Activated CD4-positive, alpha-beta T cell treated with anti-CD3 and anti-CD28 coated beads, Interleukin-2, Interleukin-6, amounts not matched to agents 100 ng/mL and 50 ng/mL, durations not matched to agents 16 hours and 8 hours (primary cell): ENCODE results near the gene UVRAG.

ENCODE experiments used
- DNase-seq: peaks from one replicate; pipeline ENCODE4 v3.0.0-alpha.2; 2020

Gene UVRAG

DNA sequence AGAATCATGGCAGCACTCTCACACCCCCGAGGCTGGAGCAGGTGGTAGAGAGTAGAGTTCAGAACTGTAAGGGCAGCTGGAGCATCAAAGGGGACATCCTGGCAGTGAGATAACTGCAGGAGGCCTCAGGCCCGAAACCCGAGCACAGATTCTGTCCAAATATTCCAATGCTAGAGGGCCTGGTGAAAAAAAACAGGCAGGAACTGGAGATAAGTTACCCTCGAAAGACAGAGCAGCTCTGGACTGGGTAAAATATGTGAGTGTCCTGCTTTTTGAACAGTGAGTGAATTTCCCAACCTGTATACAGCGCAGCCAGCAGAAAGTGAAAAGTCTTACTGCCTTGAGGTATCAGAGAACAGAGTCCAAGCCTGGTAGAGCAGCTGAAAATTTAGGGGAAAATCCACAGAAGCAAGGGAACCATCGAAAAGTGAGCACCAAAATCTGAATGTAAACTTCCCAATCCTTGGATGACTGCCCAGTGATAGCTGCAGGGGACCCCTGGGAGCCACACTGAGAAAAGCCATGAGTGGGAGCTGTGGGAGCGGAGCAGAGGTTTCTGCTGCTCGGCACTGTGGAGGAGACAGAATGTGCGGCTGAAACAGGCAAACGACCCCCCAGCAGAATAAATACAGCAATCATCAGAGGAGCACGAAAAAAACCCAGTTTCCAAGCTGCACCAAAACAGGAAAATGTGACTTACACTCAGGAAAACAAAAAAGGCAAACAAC lies 340.7 kb downstream of the UVRAG start:
- no peak for DNase-seq

DNA sequence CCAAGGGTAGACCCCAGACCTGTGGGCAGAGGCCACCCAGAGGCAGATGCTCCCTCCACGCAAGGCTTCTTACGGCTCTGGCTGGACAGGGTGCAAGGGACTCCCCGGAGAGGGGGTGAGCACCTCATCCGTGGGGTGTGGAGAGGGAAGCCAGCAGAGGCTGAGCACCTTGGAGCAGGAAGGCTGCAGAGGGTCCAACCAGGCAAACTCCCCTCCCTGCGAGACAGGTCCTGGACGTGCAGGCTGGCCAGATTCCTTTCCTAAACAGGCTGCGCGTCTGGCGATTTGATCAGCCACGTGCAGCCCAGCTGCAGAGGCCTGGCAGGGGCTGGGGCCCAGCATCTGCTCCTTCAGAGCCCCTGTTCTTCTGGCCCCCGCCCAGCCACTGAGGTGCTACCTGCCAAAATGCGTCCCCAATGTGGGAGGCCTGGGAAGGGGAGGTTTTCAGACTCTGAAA lies 342.0 kb downstream of the UVRAG start:
- DNase-seq, result no peak

DNA sequence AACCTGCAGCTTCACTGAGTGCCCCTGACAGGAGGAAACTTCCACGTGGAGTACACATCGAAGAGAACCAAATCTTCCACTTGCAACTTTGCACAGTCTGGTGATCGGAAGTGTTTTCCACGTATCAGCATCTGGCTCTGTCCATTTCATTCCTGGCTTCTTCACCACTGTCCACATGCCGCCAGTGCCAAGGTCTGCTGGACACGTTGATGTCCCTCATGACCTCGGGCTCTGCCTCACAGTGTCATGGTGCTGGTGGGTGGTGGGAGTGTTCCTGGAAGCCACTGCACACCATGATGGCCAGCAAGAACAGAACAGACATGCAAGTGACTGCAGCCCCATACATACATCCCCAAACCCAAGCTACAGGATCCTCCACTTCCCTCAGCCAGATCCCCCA lies 342.9 kb downstream of the UVRAG start:
- no peak for DNase-seq

DNA sequence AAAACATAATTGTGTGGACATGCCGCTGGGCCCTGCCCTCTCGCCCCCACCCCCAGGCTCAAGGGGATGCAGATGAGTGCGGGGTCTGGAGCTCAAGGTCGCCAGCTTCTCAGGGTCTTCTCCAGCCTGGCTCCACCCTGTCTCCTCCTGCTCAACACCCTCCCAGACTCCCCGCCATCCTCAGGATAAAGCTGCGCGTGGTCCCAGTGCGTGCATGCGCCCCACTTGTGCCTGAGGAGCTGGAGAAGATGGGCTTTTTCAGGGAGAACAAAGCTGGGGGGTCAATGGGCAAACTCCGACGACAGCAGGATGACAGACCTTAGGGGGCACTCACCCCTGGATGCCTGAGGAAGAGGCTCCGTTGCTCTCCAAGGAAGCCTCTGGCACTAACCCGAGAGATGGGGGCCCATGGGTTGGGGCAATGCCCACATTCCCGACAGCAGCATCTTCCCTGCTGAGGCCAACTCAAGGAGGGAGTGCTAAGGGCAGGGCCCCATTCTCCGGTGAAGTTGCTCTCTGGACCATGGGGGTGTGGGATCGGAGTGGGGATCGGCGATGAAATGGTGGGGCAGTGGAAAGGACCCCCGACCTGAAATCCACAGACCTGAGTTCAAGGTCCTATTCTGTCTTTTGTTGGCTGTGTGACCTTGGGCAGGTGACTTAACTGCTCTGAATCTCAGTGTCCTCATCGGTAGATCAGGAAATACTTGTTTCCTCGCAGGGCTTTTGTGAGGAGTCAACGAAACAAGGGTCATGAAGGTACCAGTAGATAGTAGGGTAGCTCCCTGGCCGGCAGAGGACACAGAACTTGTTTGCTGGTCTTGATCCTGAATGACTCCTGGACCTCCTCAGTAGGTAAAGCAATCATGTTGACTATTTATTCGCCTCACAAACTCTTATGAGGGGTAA lies 343.6 kb downstream of the UVRAG start:
- no peak for DNase-seq

DNA sequence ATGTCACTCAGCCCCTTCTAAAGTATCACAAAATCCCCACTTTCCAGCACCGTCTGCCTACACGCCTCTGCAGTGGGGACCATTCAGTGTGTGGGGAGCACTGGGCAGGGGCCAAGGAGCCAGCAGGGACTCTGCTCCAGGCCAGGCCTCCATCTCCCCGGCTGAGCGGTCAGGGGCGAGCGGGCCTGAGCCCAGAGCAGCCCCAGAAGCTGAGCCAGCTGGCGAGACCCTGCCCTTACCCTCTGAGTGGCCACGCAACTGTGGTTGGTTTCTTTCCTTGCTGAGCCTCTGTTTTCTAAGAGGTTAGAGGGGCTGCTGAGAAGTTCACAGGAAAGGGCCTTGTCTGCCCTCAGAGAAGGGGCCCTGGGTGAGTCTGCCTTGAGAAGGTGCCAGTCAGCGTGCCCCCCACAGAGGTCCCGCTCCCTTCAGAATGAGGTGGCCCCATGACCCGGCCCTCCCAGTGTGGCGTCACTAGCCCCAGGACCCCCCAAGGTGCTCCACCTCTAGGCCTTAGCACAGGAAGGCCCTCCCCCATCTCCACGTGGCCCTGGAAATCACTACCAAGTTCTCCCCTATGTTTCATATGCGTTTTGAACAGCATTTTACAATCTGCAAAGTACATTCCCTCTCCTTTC lies 344.4 kb downstream of the UVRAG start:
- no peak for DNase-seq

DNA sequence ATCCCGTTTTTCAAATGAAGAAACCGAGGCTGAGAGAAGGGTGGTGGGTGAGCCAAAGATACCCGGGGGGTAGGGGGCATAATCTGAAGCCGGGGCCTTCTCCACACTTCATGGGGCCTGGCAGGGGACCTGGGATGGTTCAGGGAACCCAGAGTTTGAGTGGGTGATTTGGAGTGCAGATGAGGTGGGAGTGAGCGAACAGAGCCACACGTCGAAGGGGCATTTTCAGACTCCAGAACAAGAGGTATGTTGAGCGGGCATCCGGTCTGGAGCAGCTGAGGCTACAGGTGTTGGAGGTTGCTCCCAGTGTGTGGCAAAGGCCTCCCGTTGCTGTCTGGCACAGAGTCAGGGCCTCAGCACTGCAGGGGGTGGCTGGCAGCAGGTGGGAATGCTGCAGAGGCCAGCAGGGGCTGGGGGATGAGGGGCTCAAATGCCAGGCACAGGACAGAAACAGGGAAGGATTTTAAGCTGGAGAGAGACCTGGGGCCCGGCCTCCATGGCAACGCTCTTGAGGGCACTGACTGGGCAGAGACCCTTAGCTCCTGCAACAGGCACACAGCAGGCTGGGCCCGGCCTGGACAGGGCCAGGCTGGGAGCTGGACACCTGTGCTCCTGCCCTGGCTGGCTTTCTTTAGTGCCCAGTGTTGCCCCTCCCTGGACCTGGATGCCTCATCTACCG lies 345.1 kb downstream of the UVRAG start:
- DNase-seq, result no peak

DNA sequence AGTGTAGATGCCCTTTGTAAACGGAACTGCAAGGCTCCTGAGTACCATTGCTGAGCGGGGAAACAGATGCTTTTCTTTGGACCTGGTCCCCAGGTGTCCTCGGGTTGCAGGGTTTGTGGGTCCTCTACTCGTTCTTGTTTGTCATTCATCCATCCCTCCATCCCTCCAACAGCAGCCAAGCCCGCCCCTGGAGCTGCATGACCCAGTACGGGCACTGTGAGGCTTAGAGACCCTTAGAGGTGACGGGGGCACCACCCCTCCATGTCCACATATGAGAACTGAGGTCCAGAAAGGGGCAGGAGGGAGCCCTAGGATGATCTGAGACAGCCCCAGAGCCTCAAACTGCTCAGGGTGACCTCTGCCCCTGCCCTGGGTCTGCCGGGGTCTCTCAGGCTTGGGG lies 345.8 kb downstream of the UVRAG start:
- DNase-seq, result no peak

DNA sequence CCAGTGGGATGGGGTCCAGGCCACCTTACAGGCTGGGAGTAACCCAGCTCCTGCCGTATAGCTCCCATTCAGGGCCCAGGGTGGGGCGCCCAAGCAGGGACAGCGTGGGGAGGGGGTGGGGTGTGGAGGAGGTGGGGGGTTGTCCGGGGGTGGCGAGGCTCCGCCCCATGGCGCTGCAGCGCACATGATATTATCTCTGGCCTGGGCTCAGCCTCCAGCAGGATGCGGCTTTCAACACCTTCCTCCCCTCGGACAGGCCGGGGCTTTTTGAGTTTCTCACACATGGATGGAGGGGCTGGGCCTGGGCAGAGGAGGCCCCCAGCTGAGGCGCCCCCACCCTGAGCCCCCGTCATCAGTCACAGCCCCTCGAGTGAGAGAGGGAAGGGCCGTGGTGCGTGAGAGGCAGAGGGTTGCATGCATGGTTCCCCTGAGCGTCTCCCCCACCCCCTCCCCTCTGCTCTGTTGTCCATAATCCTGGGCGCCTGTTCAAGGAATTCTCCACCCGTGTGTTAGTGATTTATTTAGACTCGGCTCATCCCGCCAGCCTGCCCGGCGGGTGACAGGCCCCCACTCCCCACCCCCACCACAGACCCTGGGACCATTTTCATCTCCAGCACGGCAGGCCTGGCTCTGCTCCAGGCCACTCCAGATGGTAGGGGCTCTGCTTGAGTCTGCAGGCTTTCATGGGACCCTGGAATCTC lies 346.4 kb downstream of the UVRAG start:
- no peak for DNase-seq

DNA sequence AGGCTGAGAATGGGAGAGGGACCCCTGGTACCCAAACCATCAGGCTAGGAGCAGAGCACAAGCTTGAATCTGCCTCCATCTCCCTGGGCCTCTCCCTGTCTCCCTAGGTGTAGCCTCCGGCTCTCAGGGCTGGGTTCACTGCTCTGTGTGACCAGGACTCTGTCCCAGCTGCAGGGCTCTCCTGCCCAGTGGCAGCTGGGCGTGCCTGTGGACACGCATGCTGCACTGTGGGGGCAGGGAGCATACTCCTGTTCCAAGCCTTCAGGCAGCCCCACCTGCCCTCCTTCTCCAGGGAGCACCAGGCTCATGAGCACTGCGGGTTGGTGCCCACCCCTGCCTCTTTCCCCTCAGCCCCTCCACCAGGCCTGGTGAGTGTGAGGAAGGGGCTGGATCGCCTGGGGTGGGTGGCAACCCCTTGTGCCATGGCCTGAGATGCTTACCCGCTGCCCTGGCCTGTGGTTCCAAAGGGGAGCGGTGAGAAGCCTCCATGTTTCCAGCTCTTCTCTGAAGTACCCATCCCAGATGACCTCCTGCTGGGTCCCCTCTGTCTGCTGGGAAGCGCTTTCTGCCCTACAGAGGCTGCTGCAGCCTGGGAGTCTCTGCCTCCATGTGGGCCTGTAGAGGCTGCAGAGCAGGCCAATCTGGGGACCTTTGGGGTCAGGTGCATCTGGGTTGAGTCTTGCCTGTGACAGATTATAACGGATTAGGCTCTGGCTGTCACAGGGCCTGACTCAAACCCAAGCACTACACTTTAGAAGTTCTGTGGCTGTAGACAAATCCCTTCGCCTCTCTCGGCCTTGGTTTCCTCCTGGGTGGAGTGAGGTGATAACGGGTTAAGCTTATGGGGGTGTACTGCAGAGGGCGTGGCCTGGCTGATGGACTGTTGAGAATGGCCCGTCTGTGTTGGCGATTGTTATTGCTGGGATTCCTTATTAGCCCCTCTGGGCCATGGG lies 347.6 kb downstream of the UVRAG start:
- no peak for DNase-seq

DNA sequence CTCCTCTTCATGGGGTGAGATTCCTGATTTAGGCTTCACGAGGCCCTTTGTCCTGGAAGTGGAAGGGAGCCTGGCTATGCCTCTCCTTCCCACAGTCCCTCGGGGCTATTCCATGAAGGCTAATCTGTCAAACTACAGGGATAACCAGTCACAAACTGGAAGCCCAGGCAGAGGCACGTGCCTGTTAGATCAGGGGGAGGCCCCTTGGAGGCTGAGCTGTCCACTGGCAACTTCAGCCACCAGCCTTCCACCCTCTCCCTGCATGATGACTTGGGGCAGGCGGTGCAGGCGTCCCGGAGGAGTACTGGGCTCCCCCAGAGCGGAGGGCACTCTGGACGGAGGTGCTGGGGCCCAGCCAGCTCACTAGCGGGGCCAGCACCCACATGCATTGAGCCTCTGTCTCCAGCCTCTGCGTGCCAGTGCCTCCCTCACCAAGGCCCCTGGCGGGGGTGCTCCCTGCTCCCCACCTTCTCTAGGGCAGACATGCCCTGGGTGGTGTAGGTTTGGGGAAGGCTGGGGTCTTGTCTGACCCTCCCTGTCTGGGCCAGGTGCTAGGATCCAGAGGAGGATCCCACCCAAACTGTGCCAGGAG lies 348.4 kb downstream of the UVRAG start:
- no peak for DNase-seq

DNA sequence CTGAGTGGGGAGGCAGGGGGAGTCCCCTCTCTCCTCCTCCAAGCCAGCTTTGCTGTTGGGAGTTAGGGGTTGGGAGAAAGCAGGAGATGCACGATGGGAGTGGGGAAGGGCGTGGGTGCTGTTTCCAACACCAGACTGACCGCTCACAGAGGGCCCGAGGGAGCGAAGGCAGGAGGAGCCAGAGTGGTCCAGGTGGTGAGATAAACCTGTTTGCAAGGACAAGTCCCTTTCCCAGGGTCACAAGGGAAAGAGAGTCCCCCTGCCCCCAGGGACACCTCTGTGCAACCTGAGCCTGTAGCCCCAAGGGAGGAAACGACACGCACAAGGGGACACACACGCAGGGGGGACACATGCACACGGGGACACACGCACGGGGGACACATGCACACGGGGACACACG lies 349.1 kb downstream of the UVRAG start:
- DNase-seq, result no peak

DNA sequence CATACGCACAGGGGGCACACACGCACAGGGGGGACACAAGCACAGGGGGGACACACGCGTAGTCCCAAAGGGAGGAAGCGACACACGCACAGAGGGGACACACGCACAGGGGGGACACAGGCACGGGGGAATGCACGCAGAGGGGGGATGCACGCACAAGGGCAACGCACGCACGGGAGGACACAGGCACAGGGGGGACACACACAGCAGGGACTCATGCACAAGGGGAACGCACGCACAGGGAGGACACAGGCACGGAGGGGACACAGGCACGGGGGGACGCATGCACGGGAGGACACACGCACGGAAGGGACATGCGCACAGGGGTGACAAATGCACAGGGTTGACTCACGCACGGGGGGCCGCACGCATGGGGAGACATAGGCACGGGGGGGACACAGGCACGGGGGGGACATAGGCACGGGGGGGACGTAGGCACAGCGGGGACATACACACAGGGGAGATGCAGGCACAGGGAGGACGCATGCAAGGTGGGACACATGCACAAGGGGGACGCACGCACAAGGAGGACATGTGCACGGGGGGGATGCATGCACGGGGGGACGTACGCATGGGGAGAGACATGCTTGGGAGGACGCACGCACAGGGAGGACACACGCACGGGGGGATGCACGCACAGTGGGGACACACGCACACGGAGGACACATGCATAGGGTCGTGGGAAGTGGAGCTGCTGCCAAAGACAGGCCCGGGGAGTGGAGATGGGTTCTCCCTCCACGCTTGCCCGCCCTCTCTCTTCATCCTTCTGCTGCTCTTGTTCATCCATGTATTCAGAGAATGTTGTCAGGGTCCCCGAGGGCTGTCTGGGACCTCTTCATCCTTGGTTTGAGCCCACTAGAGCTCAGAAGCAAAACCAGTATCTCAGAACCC lies 350.1 kb downstream of the UVRAG start:
- no peak for DNase-seq

DNA sequence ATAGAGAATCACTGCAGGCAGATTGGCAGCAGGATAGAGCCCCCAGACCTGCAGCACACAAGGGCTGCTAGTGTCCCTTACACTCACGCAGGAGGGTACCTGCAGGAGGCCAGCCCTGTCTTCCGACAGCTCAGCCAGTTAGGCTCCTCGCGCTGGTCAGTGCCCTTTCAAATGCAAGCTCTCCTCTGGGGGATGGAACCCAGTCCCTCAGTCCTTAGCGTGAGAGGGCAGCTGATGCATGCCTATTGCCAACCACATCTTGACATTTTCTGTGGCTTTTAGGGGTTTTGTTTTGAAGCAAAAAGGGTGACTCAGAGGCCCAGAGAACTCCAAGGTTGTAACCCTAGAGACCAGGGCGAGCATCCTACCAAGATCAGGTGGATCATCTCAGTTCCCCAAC lies 351.3 kb downstream of the UVRAG start:
- DNase-seq, result peak; percentile 86

DNA sequence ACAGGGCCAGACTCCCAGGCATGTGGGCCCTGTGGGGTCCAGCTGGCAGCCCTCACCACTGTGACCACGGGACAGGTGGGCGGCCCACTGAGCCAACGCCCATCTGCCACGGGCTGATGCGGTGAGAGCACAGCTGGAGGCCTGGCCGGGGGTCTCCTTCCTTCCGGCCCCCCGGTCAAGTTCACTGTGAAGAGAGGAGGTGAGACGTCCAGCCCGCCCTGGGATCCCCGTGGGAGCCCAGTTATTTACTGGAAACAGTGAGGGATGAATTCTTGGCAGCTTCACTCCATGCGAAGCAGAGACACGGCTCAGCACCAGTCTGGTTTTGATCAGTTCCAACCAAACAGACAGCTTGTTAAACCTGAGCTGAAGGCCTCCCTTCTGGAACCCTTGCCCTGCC lies 352.6 kb downstream of the UVRAG start:
- DNase-seq, result no peak

DNA sequence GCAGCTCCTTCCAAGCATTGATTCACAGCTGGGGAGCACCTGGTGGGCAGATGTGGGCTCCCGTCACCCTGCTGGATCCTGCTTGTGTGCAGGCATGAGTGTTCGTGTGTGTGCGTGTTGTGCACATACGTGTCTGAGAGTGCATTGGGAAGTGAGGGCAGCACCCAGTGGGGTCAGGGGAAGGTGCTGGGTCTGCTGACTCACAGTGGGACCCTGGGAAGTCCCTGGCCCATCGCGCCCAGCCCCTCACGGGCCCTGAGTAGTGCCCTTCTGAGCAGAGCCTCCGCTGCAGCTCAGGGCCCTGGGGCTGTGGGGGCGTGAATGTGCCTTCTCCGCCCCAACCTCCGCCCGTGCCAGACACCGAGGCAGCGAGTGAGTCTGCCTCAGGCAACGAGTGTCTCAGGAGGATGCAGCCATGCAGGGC lies 354.5 kb downstream of the UVRAG start:
- no peak for DNase-seq

DNA sequence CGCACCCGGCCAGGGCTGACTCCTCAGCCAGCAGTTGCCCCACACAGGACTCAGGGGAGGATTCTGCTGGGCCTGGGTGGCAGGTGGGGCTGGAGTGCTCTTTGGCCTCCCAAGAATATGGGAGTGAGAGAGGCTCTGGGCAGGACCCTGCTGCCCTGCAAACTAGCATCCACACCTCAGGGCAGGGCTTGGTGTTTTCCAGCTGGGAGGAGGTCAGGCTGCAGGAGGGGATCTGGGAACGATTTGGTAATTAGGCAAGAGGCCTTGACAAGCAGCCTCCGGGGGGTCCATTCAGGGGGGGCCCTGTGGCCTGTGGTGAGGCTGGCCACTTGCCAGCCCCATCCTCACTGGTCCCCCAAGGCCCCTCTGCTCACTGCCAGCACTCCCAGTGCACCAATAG lies 355.5 kb downstream of the UVRAG start:
- no peak for DNase-seq

DNA sequence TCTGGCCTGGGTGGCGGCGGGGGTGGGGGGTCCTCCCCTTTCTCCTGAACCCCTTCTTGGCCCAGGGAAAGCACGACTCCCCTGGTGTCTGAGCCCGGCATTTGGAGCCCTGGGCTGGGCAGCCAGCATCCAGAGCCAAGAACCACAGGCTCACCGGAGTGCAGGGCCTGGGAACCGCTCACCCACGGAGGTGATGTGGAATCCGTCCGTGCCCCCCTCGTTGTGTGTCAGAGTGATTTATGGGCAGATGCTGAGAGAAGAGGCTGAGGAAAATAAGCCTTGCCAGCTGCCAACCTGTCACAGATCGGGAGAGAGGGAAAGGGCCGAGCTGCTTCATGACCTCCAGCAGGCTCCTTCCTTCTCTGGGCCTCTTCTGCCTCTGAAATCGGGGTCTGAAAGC lies 357.6 kb downstream of the UVRAG start:
- no peak for DNase-seq

DNA sequence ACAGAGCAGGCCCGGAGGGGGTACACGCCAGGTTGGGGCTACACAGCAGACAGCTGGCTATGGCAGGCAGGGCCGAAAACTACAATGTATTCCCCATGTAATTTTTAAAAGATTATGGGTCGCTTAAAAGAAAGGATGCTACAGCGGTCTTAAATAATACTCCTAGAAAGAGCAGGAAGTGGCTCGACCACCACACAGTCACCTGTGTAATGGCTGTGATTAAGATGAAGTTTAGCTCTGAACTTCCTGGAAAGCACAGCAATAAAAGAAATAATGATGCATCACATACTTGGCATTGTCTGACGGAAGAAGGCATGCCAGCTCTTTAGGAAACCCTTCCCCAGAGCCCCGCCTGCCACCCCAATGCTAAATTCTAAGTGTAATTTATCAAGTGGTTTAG lies 358.7 kb downstream of the UVRAG start:
- DNase-seq, result no peak

DNA sequence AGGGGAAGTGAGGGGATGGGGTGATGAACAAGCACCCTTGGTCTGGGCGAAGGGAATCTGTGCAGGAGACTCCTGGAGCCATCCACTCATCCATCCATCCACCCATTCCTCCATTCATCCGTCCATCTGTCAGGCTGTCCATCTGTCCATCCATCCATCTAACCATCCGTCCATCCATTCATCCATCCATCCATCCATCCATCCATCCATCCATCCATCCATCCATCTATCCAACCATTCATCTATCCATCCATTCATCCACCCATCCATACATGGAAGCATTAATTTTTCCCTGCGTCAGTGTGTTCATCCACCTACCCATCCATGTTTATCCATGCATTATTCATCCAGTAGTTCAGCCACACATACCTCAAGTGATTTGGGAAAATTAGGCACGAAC lies 359.3 kb downstream of the UVRAG start:
- DNase-seq, result no peak

DNA sequence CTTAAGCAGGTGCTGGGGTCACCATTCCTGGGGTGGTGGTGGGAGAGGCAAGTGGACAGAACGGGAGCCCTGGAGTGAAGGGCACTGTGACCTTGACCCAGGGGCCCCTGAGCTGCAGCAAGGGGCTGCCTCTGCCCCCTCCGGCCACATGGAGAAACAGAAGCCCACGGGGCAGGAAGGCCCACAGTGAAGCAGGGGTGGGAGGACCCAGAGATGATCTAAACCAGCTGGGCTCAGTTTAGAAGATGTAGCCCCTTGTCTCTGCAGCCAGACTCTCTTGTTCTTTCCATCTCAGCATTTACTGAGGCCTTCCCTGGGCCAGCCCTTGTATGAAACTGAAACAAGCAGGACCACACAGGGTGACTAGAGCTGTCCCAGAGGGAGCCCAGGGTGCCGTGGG lies 360.8 kb downstream of the UVRAG start:
- no peak for DNase-seq
